GM19455 (cell line): ENCODE measurements around the gene PCDHB16.
"Not testable (repeated sequence)": the region's sequence is repeated elsewhere in the genome, so short reads cannot be mapped to it uniquely, and the experiment has no call there.

ENCODE experiments used
- ATAC-seq: cut with Tn5 transposase; IDR thresholded peaks from one replicate; pipeline ENCODE4 v1.9.1; 2021; ENCODE audit not compliant: unreplicated experiment

PCDHB16 gene

DNA sequence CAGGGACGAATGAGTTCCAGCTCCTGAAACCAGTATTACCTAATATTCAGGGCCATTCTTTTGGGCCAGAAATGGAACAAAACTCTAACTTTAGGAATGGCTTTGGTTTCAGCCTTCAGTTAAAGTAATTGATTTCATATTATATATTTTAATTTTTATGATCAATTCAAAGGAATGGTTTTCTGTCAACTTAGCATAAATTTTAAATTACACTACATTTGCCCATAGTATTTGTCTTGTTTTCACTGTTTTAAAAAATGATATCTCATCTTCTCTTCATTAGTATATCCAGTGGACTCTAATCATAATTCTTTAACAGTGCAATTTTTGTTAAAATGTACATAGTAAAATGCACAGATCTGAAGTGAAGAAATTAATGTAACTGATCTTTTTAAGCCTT, 1.9 kb upstream of the PCDHB16 start:
- ATAC-seq = no peak

DNA sequence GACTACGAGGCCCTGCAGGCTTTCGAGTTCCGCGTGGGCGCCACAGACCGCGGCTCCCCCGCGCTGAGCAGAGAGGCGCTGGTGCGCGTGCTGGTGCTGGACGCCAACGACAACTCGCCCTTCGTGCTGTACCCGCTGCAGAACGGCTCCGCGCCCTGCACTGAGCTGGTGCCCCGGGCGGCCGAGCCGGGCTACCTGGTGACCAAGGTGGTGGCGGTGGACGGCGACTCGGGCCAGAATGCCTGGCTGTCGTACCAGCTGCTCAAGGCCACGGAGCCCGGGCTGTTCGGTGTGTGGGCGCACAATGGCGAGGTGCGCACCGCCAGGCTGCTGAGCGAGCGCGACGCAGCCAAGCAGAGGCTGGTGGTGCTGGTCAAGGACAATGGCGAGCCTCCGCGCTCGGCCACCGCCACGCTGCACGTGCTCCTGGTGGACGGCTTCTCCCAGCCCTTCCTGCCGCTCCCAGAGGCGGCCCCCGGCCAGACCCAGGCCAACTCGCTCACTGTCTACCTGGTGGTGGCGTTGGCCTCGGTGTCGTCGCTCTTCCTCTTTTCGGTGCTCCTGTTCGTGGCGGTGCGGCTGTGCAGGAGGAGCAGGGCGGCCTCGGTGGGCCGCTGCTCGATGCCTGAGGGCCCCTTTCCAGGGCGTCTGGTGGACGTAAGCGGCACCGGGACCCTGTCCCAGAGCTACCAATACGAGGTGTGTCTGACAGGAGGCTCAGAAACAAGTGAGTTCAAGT, 2.1 kb downstream of the PCDHB16 start:
- ATAC-seq = not testable (repeated sequence)

DNA sequence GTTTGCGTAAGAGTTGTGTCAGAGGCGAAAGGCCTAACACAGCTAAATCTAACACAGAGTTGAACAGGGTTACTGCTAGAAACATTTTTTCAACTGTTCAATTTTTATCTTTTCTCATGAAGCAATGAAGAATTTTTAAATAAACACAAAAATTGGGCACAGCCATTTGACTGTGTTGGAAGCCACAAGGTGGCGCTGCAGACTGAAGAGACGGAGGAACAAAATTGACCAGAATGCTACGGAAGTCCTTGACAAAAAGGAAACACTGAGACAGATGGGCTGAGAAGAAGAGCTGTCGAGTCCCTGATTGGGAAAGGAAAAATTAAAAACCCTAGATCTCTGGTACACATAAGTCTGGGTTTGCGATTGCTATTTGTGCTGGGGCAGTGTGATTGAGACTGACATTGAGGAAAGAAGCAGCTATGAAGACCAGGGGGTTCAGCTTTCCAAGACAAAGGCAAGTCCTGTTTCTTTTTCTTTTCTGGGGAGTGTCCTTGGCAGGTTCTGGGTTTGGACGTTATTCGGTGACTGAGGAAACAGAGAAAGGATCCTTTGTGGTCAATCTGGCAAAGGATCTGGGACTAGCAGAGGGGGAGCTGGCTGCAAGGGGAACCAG, 4.8 kb downstream of the PCDHB16 start, which contains the start of gene PCDHB9:
TSS of gene PCDHB9 (plus strand) at position 265 of the 616 bp plus-strand sequence. CDS start at position 423, 158 bp downstream.
- no peak for ATAC-seq

DNA sequence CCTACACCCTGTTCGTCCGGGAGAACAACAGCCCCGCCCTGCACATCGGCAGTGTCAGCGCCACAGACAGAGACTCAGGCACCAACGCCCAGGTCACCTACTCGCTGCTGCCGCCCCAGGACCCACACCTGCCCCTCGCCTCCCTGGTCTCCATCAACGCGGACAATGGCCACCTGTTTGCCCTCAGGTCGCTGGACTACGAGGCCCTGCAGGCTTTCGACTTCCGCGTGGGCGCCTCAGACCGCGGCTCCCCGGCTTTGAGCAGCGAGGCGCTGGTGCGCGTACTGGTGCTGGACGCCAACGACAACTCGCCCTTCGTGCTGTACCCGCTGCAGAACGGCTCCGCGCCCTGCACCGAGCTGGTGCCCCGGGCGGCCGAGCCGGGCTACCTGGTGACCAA, 6.5 kb downstream of the PCDHB16 start:
- ATAC-seq = not testable (repeated sequence)

DNA sequence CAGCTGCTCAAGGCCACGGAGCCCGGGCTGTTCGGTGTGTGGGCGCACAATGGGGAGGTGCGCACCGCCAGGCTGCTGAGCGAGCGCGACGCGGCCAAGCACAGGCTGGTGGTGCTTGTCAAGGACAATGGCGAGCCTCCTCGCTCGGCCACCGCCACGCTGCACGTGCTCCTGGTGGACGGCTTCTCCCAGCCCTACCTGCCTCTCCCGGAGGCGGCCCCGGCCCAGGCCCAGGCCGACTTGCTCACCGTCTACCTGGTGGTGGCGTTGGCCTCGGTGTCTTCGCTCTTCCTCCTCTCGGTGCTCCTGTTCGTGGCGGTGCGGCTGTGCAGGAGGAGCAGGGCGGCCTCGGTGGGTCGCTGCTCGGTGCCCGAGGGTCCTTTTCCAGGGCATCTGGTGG, 6.9 kb downstream of the PCDHB16 start:
- ATAC-seq = not testable (repeated sequence)

DNA sequence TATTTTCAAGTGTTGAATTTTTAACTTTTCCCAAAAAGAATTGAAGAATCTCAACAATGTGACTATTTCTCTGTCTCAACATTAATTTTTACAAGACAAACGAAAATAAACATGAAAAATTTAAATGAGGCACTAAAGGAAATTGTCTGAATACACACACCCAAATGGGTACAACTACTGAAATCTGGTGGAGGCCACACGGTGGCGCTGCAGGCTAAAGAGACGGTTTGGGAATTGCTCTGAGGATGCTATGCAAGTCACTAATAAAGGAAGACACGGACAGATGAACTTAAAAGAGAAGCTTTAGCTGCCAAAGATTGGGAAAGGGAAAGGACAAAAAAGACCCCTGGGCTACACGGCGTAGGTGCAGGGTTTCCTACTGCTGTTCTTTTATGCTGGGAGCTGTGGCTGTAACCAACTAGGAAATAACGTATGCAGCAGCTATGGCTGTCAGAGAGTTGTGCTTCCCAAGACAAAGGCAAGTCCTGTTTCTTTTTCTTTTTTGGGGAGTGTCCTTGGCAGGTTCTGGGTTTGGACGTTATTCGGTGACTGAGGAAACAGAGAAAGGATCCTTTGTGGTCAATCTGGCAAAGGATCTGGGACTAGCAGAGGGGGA, 10.0 kb downstream of the PCDHB16 start, which contains the start of gene PCDHB10:
TSS of gene PCDHB10 (plus strand) at position 244 of the 616 bp plus-strand sequence. CDS start at position 444, 200 bp downstream.
- no peak for ATAC-seq

DNA sequence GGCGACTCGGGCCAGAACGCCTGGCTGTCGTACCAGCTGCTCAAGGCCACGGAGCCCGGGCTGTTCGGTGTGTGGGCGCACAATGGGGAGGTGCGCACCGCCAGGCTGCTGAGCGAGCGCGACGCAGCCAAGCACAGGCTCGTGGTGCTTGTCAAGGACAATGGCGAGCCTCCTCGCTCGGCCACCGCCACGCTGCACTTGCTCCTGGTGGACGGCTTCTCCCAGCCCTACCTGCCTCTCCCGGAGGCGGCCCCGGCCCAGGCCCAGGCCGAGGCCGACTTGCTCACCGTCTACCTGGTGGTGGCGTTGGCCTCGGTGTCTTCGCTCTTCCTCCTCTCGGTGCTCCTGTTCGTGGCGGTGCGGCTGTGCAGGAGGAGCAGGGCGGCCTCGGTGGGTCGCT, 12.1 kb downstream of the PCDHB16 start:
- ATAC-seq = not testable (repeated sequence)

DNA sequence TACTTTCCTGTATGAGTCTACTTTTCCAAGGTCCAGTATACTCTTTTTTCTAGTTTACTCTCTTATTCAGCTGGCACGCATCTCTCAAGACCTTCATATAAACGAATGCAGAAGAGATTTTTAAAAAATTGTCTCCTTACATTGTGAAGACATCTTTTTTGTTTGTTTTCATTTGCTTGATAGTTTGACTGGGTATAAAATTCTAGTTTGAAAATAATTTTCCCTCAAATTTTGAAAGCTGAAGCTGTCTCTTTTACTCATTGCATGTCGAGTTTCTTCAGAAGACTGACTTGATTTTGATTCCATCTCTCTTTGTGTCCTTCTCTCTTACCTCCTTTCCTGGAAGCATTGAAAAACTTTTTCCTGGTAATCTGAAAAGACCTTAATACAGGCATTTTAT, 14.2 kb downstream of the PCDHB16 start:
- ATAC-seq = no peak

DNA sequence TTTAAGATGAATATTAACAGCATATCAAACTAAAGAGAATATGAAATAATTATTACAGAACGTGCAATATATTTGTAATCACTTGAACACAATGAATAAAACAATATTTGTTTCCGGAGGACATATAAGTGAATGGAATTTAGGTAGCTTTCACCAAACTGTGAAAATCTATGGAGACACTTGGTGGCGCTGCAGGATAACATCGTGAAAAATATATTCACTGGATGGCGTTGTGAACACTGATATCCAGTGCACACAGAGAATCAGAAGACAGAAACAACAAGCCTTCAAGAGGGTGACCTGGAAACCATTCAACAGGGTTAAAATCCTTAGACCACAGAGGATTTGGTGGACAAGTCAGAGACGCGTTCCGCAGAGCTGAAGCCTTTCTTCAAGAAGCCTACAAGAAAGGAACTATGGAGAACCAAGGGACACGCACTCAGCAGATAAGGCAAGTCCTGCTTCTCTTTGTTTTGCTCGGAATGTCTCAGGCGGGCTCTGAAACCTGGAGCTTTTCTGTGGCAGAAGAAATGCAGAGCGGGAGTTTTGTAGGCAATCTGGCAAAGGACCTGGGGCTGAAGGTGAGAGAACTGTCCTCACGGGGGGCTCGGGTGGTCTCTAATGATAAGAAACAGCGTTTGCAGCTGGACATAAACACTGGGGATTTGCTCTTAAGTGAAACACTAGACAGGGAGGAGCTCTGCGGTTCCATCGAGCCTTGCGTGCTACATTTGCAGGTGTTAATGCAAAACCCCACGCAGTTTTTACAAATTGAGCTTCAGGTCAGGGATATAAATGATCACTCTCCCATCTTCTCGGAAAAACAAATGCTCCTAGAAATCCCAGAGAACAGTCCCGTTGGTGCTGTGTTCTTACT, 17.4 kb downstream of the PCDHB16 start, which contains the start of gene PCDHB11:
TSS of gene PCDHB11 (plus strand) at position 269 of the 877 bp plus-strand sequence. CDS start at position 417, 148 bp downstream.
- no peak for ATAC-seq

DNA sequence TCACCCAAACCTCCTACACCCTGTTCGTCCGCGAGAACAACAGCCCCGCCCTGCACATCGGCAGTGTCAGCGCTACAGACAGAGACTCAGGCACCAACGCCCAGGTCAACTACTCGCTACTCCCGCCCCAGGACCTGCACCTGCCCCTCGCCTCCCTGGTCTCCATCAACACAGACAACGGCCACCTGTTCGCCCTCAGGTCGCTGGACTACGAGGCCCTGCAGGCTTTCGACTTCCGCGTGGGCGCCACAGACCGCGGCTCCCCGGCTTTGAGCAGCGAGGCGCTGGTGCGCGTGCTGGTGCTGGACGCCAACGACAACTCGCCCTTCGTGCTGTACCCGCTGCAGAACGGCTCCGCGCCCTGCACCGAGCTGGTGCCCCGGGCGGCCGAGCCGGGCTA, 18.9 kb downstream of the PCDHB16 start:
- ATAC-seq = not testable (repeated sequence)

DNA sequence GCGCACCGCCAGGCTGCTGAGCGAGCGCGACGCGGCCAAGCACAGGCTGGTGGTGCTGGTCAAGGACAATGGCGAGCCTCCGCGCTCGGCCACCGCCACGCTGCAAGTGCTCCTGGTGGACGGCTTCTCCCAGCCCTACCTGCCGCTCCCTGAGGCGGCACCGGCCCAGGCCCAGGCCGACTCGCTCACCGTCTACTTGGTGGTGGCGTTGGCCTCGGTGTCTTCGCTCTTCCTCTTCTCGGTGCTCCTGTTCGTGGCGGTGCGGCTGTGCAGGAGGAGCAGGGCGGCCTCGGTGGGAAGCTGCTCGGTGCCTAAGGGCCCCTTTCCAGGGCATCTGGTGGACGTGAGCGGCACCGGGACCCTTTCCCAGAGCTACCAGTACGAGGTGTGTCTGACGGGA, 19.5 kb downstream of the PCDHB16 start:
- not testable (repeated sequence) for ATAC-seq

DNA sequence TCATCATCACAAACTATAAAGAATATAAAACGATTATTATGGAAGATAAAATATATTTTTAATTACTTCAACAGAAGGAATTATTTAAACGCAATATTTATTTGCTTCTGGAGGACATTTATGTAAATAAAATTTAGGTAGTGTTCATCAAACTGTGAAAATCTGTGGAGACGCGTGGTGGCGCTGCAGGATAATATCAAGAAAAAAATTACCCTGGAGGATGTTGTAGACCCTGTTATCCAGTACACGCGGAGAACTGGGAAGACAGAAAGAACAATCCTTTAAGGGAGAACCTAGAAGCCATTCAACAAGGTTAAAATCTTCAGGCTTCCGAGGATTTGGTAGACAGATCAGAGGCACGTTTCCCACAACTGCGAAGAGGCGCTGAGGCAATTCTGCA, 26.3 kb downstream of the PCDHB16 start, which contains the start of gene PCDHB12:
TSS of gene PCDHB12 (plus strand) at position 242 of the 400 bp plus-strand sequence. CDS start 189 bp downstream, outside the sequence.
- ATAC-seq = no peak

DNA sequence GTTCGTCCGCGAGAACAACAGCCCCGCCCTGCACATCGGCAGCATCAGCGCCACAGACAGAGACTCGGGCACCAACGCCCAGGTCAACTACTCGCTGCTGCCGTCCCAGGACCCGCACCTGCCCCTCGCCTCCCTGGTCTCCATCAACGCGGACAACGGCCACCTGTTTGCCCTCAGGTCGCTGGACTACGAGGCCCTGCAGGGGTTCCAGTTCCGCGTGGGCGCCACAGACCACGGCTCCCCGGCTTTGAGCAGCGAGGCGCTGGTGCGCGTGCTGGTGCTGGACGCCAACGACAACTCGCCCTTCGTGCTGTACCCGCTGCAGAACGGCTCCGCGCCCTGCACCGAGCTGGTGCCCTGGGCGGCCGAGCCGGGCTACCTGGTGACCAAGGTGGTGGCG, 28.1 kb downstream of the PCDHB16 start:
- ATAC-seq = not testable (repeated sequence)

DNA sequence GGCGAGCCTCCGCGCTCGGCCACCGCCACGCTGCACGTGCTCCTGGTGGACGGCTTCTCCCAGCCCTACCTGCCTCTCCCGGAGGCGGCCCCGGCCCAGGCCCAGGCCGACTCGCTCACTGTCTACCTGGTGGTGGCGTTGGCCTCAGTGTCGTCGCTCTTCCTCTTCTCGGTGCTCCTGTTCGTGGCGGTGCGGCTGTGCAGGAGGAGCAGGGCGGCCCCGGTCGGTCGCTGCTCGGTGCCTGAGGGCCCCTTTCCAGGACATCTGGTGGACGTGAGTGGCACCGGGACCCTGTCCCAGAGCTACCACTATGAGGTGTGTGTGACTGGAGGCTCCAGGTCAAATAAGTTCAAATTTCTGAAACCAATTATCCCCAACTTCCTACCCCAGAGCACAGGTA, 28.7 kb downstream of the PCDHB16 start:
- not testable (repeated sequence) for ATAC-seq

DNA sequence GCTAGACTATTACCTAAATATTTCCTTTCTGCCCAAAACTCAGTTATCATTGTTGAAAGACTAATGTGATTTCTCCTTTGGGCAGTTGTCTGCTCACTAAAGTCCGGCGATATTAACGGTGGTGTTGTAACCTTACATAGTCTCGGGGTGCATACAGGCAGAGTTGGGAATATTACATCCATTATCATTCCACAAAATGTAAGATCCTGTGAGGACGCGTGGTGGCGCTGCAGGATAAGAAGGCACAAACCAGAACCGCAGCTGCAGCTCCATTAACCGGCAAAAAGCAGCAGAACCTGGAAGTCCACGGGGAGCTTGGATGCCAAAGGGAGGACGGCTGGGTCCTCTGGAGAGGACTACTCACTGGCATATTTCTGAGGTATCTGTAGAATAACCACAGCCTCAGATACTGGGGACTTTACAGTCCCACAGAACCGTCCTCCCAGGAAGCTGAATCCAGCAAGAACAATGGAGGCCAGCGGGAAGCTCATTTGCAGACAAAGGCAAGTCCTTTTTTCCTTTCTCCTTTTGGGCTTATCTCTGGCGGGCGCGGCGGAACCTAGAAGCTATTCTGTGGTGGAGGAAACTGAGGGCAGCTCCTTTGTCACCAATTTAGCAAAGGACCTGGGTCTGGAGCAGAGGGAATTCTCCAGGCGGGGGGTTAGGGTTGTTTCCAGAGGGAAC, 31.6 kb downstream of the PCDHB16 start, which contains the start of gene PCDHB13:
TSS of gene PCDHB13 (plus strand) at position 264 of the 684 bp plus-strand sequence. CDS start at position 469, 205 bp downstream.
- ATAC-seq = not testable (repeated sequence)

DNA sequence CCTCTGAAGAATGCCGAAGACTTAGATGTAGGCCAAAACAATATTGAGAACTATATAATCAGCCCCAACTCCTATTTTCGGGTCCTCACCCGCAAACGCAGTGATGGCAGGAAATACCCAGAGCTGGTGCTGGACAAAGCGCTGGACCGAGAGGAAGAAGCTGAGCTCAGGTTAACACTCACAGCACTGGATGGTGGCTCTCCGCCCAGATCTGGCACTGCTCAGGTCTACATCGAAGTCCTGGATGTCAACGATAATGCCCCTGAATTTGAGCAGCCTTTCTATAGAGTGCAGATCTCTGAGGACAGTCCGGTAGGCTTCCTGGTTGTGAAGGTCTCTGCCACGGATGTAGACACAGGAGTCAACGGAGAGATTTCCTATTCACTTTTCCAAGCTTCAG, 32.4 kb downstream of the PCDHB16 start:
- not testable (repeated sequence) for ATAC-seq

DNA sequence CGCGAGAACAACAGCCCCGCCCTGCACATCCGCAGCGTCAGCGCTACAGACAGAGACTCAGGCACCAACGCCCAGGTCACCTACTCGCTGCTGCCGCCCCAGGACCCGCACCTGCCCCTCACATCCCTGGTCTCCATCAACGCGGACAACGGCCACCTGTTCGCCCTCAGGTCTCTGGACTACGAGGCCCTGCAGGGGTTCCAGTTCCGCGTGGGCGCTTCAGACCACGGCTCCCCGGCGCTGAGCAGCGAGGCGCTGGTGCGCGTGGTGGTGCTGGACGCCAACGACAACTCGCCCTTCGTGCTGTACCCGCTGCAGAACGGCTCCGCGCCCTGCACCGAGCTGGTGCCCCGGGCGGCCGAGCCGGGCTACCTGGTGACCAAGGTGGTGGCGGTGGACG, 33.3 kb downstream of the PCDHB16 start:
- not testable (repeated sequence) for ATAC-seq

DNA sequence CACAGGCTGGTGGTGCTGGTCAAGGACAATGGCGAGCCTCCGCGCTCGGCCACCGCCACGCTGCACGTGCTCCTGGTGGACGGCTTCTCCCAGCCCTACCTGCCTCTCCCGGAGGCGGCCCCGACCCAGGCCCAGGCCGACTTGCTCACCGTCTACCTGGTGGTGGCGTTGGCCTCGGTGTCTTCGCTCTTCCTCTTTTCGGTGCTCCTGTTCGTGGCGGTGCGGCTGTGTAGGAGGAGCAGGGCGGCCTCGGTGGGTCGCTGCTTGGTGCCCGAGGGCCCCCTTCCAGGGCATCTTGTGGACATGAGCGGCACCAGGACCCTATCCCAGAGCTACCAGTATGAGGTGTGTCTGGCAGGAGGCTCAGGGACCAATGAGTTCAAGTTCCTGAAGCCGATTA, 33.8 kb downstream of the PCDHB16 start:
- ATAC-seq = not testable (repeated sequence)

DNA sequence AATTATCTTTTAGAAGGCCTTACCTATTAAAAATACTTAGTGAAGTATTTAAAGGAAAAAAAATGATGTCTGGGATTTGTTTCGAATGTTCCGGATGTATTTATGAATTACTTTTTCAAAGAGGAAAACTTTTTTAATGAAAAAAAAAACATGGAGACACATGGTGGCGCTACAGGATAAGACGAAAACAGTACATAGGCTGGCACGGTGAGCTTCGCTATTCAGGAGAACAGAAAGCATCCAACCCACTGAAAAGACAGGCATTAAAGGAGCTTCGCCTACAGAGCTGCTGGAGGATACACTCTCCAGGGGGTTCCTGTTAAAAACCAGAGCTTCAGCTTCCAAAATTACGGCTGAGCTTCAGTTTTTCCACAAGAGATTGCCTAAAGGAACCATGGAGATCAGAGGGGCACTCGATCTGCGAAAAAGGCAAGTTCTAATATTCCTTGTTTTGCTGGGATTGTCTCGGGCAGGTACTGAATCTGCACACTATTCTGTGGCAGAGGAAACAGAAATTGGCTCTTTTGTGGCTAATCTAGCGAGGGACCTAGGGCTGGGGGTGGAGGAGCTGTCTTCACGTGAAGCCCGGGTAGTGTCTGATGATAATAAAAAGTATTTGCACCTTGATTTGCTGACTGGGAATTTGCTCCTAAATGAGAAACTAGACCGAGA, 41.1 kb downstream of the PCDHB16 start, which contains the start of gene PCDHB14:
TSS of gene PCDHB14 (plus strand) at position 232 of the 672 bp plus-strand sequence. CDS start at position 395, 163 bp downstream.
- ATAC-seq = no peak
